SU-DHL-6 (cell line): ENCODE measurements around the gene GLYR1.

Source experiments
- CTCF ChIP-seq: fragments of 200-600 bp; sonication (generic); IDR thresholded peaks from one replicate; pipeline ENCODE4 v1.5.1; 2017; ENCODE audit warnings: antibody characterized with exemption, mild to moderate bottlenecking, low read length, moderate library complexity; ENCODE audit not compliant: insufficient read depth, poor library complexity, severe bottlenecking
- EZH2phosphoT487 ChIP-seq: fragments of 200-600 bp; sonication (generic), shearing (Covaris generic); conservative IDR thresholded peaks from 2 replicates; pipeline ENCODE4 v1.6.1; 2018; ENCODE audit warnings: mild to moderate bottlenecking, antibody characterized with exemption, low read length, moderate library complexity, mixed read lengths

GRCh38 chr16:4788910-4789309 is 58.2 kb downstream of the GLYR1 start:
- no peak for TF ChIP-seq CTCF
- TF ChIP-seq EZH2phosphoT487: no peak
